SW 1271 (cell line): ENCODE measurements around the gene SRPK1.

Experiments used
- DNase-seq, 2 experiments: peaks; one replicate each; lab custom pipeline; 2025; lab: John Stamatoyannopoulos, UW

The SRPK1 gene

DNA sequence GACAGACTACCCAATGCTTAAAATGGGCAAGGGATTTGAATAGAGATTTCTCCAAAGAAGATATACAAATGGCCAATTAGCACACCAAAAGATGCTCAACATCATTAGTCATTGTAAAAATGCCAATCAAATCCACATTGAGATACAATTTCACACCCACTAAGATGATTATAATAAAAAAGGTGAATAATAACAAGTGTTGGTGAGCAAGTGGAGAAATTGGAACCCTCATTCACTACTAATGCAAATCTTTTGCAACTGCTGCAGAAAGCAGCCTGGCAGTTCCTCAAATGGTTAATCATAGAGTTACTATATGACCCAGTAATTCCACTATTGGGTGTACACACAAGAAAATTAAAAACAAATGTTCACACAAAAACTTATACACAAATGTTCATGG, 103.4 kb downstream of the SRPK1 start:
- no peak for DNase-seq

DNA sequence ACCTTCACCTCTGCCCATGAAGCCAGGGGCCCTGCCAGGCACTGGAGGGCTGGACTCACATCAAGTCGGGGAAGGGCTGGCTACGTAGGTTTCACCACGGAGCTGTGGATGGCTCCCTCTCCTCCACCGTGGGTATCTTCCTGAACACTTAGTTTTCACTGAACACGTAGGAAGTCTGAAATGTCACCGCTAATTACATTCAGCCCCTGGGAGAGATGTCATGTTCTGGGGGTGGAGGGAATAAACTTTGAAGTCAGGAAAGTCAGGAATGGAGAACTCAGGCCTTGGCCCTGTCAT, 109.3 kb downstream of the SRPK1 start:
- no peak for DNase-seq

DNA sequence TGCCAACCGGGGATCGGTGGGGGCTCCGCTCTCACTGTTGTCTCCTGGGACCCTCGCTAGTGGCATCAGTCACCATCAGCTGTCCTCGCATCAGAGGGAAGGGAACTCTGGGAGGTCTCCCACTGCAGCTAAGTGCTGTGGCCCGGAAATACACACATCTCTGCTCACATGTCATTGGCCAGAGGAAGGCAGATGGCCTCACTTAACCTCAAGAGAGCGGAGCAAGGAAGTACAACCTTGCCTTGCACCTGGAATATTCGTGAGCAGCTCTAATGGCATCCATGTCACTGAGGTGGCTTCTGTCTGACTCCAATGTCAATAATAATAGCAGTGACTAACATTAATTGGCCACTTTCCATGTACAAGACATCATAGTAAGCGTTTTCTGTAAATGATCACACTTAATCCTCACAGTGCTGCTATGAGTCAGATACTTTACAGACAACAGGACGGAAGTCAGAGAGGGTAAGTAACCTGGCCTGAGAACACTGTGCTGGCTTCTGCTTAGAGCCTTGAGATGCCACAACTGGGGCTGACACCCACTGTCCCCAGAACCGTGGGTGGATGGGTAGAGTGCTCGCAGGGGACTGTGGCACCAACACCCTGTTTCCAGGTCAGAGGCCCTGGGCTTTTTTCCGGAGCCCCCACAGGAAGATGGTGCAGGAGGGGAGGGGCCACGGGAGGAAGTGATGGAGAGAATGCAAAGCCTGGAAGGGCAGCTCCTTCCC, 109.8 kb downstream of the SRPK1 start:
- peak in 1 of 2 experiments; percentile 34 for DNase-seq

DNA sequence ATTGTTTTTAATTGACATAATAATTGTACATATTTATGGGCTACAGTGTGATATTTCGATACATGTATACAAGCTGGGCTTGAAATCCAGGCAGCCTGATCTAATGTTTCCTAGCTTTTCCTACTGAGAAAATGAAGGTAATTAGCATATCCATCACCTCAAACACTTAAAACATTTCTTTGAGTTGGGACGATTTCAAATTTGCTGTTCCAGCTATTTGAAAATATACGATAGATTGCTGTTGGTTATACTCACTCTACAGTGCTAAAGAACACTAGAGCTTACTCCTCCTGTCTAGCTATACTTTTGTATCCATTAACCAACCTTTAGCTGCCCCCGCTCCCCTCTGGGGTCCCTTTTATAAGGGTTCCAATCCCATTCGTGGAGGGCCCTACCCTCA, 111.1 kb downstream of the SRPK1 start:
- no peak for DNase-seq

DNA sequence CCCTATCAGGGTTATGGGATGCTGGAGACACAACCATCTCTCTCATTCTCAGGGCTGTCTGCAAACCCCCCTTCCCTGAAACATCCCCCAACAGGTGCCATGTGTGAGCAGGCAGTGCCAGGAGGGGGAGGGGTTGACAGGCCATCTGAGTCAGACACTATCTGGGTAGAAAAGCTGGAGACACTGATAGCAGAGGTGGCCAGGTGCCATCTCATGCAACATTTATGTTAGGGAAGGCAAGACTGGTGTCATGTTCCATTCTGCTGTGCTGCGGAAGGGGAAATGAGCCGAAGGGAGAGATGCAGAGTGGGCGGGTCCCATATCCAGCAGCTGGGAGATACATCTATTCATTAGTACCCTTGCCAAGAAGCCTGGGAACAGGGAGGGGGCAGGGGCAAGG, 112.2 kb downstream of the SRPK1 start:
- no peak for DNase-seq

DNA sequence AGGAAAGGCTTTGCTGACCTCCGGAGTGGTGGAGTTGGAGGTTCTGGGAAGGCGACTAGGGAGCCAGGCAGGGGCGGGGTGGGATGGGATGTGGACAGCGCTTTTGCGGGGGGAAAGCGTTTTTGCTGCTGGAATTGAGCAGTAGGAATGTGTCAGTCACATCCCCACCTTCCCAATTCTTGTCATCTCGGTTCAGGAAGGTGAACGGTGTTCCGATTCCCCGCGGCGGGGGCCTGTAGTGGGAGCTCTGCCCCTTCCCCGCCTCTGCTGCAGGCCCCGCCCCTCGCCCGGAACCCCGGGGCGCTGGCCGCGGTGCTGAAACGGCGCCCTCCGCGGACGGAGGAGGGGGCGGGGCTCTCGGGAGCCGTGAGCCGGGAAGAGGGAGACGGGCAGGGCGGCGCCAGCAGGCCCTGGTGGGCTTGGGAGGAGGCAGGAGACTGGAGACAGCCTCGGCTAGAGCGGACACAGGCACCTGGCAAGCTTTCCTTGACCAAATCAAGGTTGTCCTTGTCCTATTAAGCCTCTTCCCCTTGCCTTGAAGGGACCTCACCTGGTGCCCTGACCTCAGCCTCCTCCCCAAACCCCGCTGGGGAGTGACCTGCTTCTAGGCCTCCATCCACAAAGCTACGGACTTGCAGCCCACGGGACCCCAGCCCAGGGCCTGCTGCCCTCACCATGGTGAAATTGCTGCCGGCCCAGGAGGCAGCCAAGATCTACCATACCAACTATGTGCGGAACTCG, 115.7 kb downstream of the SRPK1 start, which contains the start of gene LHFPL5:
LHFPL5 (plus strand) TSS at position 357 of the 741 bp plus-strand sequence; CDS start at position 676, 319 bp downstream.
- DNase-seq, result no peak

DNA sequence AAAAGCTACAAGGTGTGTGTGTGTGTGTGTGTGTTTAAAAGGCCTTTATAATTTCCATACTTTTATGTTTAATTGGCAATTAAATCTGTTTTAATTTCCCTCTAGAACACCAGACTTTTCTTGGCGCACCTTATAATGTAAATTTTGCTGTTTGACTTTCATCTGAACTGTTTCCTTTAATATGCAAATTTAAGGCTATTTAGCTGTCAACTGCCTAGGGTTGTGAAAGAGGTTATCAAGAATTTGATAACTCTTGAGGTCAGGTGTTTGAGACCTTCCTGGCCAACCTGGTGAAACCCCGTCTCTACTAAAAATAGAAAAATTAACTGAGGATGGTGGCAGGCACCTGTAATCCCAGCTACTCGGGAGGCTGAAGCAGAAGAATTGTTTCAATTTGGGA, 119.8 kb downstream of the SRPK1 start:
- DNase-seq, result no peak

DNA sequence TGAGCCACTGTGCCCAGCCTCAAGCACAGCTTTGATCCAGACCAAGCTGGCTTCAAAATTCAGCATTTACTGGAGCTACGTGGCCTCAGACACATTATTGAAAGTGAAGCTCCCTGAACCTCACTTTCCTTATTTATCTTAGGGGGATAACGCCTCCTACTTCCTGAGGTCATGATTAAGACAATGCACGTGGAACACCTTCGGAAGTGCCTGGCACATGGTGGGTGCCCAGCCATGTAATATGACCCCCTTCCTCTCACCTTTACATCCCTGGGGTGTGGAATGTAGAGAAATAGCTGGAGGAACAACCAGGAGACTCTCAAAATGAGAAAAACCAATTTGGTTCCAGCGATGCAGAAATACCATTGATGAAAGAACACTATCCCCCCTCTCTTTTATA, 122.2 kb downstream of the SRPK1 start:
- DNase-seq, result no peak

DNA sequence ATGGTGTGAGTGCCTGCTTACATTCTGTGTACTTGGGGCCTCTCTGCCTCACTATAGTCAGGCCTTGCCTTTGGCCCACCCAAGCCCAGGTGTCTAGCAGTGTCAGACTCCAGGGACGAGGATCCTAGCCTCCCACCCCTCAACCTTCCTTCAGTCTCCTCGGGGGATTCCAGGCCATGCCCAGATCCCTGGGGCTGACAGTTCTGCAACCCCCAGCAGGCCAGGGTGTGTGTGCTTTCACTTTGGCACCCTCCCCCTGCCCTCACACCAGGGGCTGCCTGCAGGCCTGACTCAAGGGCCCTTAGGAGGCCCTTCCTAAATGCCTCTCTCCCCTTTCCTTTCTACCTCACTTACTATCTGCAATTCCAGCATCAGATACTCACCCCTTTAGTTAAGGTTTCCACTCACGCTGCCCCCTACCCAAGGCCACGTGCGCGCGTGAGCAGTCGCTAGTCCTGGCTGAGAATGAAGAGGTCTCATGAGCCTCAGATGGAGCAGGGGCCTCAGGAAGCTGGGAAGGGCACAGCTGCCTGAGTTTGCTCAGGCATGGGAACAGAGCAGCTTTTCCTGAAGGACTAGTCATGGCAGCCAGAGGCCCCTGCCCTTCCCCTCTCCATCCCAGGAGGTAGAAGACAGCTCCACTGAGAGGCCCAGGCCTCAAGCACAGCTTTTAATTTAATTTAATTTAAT, 122.9 kb downstream of the SRPK1 start:
- no peak for DNase-seq

DNA sequence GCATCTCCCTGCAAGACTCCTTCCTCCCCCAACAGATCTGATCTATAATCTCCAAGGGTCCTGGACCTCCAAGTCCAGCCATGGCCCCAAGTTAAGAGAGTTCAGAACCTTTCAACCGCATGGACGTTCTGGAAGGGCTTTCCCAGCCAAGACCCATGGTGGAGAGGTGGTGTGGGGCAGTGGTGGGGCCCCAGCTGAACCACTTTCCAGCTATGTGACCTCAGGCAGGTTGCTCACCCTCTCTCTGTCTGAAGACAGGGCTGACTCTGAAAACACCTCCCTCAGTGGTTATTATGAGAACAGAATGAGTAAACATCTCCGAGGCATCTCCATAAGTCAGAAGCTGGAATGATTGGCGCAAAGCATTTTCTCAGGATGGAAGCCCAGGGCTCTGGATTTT, 124.7 kb downstream of the SRPK1 start:
- no peak for DNase-seq

DNA sequence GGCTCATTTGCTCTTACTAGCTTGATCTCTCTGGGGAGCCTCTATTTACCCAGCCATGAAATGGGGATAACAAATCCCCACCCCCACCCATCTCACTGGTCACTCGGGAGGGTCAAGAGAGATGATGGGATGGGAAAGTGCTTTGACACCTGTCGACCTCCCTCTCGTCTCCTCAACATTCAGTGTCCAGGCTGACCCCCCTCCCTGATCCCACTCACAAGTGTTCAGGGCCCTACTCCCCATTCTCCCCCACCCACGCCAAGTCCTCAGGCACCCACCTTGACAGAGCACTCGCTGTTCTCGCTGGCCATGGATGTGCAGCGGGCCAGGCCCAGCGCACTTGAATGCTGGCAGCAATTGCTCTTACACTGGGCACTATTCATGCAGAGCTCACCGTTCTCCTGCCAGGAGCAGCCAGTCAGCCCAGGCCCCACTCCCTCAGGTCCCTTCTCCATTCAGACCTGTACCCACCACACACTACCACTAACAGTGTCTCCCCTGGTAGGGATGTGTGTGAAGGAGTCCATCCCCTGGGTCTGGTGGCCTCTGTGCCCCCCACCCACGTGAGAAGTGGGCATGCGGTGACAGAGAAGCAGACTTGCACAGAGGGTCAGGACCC, 125.3 kb downstream of the SRPK1 start:
- no peak for DNase-seq

DNA sequence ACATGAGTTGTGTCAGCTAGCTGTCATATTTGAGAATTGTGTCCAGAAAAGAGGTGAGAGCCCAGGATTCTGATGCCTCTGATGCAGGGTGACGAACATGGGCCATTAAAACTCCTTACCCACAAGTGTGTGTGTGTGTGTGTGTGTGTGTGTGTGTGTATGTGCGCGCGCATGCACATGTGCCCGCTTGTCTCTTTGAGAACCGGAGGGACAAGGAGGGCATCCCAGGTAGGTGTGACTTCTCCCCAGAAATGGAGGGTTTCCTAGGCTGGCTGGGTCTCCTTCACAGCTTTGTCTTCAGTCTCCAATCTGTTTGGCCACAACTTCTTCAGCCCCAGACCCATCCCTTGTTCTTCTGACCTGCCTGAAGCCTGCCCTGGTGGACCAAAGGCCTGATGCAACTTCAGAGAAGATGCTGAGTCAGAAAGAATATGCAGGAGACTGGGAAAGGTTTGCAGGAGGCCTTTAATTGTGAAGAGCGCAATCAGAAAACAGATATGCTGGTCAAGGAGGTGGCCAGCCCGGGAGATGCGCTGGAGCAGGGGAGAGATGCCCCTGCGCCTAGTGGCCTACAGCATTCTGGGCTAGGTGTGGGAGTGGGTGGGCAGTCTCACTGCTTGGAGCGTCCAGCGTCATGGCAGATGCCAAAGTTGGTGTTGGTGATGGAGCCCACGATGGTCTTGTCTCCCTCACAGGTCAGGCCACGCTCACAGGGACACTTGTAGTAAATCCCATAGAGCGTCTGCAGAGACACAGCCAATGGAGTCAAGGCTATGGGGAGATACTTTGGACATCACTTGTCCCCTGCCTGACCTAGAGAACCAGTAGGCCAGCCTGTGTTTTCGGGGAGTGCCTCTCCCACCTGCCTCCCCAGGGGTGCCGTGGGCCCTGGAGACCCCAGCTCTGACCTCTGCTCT, 126.1 kb downstream of the SRPK1 start:
- no peak for DNase-seq

DNA sequence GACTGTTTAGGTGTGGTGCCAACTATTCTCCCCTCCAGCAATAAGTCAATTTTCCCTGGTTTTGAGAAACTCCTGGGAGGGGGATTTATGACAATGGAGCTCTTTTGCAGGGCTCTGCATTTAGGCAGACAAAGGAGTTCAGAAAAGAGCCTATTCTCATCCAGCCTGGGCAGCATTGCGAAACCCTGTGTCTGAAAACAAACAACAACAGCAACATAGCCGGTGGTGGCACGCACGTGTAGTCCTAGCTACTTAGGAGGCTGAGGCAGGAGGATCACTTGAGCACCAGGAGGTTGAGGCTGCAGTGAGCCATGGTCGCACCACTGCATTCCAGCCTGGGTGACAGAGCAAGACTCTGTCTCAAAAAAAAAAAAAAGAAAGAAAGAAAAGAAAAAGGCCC, 130.2 kb downstream of the SRPK1 start:
- DNase-seq, result no peak

DNA sequence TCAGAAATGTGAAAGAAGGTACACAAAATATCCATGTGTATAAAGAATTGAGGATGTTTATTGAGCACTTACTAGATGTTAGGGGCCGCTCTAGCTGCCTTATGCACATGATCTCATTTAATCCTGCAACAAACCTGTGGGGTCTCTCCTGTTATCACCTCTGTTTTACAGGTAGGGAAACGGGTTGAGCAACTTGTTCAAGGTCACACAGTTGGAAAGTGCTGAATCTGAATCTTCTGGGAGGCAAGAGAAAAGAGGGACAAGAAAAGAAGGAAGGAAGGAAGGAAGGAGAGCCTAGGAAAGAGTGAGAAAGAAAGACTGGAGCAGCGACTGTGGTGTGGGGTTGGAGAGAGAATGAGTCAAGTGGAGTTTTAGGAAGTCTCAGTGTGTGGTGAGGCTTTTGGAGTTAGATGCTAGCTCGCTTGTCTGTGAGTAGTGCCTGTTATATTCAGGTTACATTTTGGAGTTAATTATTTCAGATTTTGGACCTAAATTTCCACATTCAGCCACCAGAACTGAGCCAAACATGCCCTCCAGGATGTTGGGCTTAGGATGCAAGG, 132.4 kb downstream of the SRPK1 start:
- no peak for DNase-seq

DNA sequence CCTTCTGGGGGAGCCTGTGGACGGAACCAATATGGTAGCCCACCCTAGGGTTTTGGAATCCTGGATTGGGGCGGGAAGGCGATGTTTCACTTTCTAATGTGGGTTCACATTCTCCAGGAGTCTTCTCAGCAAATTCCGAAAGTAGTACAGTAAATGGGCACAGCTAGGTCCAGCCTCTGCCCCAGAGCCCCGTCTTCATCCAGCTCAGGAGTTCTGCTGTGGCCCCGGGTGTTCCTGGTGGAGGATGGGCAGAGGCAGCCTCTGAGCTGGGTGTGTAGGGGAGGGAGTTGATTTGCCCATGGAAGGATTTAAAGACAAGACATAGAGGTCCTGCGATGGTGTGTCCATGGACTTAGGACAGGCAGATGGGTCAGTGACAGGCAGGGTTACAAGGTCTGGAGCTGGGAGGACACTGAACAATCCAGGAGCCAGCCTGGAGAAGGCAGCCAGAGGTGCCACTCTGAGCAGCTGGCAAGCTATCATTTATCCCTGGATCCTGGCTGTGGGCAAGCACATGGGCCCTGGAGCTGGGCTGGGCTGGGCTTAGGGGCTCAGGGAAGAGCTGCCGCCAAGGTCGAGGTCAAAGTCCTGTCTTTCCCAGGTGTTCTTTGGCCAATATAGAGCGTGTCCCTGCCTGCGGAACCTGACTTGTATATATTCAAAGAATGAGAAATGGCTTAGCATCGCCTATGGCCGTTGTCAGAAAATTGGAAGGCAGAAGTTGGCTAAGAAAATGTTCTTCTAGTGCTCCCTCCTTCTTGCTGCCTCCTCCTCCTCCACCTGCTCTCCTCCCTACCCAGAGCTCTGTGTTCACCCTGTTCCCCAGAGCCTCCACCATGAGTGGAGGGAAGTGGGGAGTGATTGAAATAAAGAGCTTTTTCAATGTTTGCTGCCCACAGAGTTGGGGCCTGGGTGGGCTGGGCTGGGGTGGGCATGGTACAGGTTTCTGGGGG, 133.4 kb downstream of the SRPK1 start:
- no peak for DNase-seq

DNA sequence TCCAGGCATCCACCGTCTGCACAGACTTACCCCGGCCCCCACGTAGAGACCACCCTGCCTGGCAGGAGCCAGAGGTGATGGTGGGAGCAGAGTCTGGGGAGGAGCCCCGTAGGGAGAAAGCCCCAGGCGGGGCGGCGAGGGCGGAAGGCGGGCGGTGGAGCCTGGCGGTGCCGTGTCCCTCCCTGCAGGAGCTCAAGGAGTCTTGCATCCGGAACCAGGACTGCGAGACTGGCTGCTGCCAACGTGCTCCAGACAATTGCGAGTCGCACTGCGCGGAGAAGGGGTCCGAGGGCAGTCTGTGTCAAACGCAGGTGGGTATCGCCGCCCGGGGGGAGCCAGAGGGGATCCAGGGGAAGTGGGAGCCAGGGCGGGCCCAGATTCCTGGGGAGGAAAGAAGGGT, 134.1 kb downstream of the SRPK1 start:
- DNase-seq, result no peak

DNA sequence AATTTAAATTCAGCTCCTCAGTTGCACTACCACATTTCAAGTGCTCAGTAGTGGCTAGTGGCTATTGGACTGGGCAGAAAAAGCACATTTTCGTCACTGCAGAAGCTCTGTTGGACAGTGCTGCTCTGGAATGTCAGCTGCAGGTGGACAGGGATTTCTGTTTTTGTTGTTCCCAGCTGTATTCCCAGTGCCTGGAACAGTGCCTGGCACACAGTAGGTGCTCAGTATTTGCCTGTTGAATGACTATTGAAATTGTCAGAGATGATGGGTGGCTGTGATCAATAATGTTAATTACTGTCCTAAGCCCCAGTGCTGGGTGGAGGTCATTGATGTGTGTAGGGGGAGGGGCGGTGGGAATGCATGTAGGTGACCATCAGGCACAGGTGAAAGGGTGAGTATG, 134.6 kb downstream of the SRPK1 start:
- DNase-seq, result no peak

DNA sequence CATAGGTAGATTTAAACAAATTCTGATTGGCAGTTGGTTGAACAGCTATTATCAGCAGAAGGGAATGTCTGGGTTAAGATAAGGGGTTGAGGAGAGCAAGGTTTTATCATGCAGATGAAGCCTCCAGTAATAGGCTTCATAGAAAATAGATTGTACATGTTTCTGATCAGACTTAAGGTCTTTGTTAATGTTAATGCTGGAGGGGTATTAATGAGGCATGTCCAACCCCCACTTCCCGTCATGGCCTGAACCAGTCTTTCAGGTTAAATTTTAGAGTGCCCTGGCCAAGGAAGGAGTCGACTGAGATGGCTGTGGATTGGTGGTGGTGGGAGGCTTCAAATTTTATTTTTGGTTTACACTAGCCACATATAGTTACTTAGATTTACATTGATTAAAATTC, 136.7 kb downstream of the SRPK1 start:
- DNase-seq, result no peak
